Cardiac muscle cell (in vitro differentiated cells and primary cell): Measurements from ENCODE around the gene POSTN. TPM values are rescaled to one million over a fixed set of nuclear protein-coding genes. Genes with fewer than 3 reads are reported as not detected.

ENCODE experiments used
- DNase-seq, 2 donors: peaks; one replicate each; pipeline versions ENCODE4 v3.0.0 to v3.0.0-alpha.2; 2010 to 2017; ENCODE audit warnings: low read depth in 1 of 2, low spot score in 1 of 2
- H3K27ac ChIP-seq: fragments of 200-600 bp; sonication (generic); 2 replicates; pipeline ENCODE4 v1.5.1; 2016
- H3K27me3 ChIP-seq: fragments of 200-600 bp; sonication (generic); 2 replicates; pipeline ENCODE4 v1.6.0; 2016; ENCODE audit warnings: control low read depth
- H3K36me3 ChIP-seq: fragments of 200-600 bp; sonication (generic); 2 replicates; pipeline ENCODE4 v1.5.1; 2016; ENCODE audit warnings: control low read depth
- H3K4me1 ChIP-seq: fragments of 200-600 bp; sonication (generic); 2 replicates; pipeline ENCODE4 v1.8.1; 2017; ENCODE audit warnings: low read depth, mild to moderate bottlenecking, mixed run types
- H3K4me3 ChIP-seq: fragments of 200-600 bp; sonication (generic); 2 replicates; pipeline ENCODE4 v1.5.1; 2016; ENCODE audit warnings: mild to moderate bottlenecking
- H3K9me3 ChIP-seq: fragments of 200-600 bp; sonication (generic); 2 replicates; pipeline ENCODE4 v1.5.1; 2017; ENCODE audit warnings: low read depth, mild to moderate bottlenecking, control low read depth
- CTCF ChIP-seq: IDR thresholded peaks from 2 replicates; pipeline ENCODE4 v1.5.1; 2012; ENCODE audit warnings: low read depth, mild to moderate bottlenecking, low read length
- polyA plus RNA-seq: library from polyadenylated mRNA; unstranded; fragments of >200 nt; fragmentation: Nextera tagmentation; extraction: Ambion mirVana; gene quantifications from 2 replicates; pipeline ENCODE4 v1.2.1, GENCODE V29; 2016
- total RNA-seq: library from RNA; depleted of rRNA; stranded (reverse); fragments of >200 nt; gene quantifications from 2 replicates; pipeline ENCODE4 v1.2.3, GENCODE V29; 2016

The POSTN gene
- total and polyA plus RNA-seq, 2 experiments from 2014 or later: 4.0 to 5.1 TPM

DNA sequence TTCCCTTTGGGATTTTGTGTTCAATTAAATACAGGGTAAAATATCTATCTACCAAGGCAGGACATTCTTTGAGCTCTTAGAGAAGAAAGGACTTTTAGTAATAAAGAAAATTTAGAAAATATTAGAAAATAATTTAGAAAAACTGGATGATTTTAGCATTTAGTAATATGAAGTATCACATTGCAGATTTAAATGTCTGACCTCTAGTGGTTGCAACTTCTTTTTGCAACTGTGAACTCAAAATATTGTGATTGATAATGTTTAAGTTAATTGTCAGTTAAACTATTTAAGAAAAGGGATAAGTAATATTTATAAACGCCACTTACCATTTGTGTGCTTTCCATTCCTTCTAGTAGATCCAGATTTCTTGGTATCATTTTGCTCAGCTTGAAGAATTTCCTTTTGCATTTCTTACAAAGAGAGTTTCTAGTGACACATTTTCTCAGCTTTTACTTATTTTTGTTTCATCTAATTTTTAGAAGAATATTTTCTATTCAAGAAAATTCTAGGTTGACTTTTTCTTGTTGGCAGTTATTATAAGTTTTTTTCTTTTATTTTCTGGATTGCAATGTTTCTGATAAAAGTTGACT lies 10.3 kb upstream of the POSTN start:
- H3K4me1 ChIP-seq: no peaks in the 10 kb centered on the region
- no peak overlapping the region for H3K27ac ChIP-seq
- TF ChIP-seq CTCF: peak; percentile 48
- H3K36me3 ChIP-seq: no peaks in the 10 kb centered on the region
- H3K9me3 ChIP-seq: no peaks in the 10 kb centered on the region
- no peak overlapping the region for H3K4me3 ChIP-seq
- H3K27me3 ChIP-seq: no peaks in the 10 kb centered on the region
- no peak for DNase-seq

- peak; percentile 16 to 51 for DNase-seq
- no peaks in the 10 kb centered on the region for H3K27me3 ChIP-seq
- H3K4me1 ChIP-seq: no peaks in the 10 kb centered on the region
- peak; percentile 55 for TF ChIP-seq CTCF
- H3K9me3 ChIP-seq: no peaks in the 10 kb centered on the region
- no peaks in the 10 kb centered on the region for H3K36me3 ChIP-seq
- no peak overlapping the region for H3K27ac ChIP-seq
- H3K4me3 ChIP-seq: no peak overlapping the region
These were observed 4.3 kb upstream of the POSTN start for GRCh38 chr13:37602733-37603381.

DNA sequence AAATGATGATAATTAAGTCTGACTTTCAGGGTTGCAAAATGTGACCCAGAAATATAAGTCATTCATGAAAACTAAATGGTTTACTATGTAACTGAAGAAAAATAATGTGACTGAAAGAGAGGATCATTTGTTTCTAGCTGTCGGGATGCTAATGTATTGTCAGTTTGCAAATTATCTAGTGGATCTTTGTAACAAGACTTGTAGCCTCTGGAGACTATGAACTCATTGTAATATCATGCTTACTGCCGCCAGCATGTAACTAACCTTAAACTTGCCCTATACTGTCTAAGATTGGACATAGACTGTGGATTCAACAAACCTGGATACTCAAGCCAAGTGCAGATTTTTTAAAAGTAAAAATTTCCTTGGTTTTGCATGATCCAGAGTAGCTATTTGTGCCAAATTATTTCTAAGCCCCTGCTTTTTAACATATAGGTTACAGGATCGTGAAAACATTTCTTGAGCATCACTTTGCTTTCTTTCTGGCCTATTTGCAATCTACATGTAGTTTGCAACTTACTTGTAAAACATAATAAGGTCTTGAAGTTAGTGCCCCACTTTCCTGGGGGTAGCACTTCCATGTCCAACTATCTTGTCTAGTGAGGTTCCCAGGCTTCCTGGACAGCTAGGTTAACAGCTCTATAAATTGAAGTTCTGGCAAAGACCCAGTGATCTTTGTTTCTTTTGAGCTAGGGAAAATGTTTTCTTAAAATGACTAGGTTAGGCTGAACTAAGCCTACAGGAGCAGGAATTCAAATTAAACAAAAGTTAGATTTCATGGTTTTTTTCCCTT lies 3.3 kb upstream of the POSTN start:
- no peaks in the 10 kb centered on the region for H3K9me3 ChIP-seq
- no peak overlapping the region for H3K27ac ChIP-seq
- H3K27me3 ChIP-seq: no peaks in the 10 kb centered on the region
- H3K36me3 ChIP-seq: no peaks in the 10 kb centered on the region
- no peak for TF ChIP-seq CTCF
- no peak for DNase-seq
- H3K4me1 ChIP-seq: no peaks in the 10 kb centered on the region
- no peak overlapping the region for H3K4me3 ChIP-seq

DNA sequence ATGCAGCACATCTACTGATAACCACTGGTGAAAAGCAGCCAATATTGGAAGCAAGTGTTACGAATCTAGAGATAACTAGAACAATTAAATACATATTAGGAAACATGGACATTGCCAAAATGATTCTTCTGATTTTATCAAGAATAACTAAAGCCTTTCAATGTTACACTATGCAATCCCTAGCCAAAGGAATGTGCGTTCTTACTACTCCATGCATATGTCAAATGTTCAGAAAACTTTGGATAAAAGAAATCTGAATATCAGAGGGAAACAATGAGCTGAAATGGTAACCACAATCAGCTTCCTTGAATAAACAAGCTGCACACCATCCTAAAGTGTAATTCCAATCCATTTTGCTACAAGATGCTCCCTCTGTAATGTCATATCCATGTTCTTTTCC lies 951 bp upstream of the POSTN start:
- Histone ChIP-seq H3K4me3 (no peak overlapping the region), H3K27ac (no peak overlapping the region)
- TF ChIP-seq CTCF: no peak

DNA sequence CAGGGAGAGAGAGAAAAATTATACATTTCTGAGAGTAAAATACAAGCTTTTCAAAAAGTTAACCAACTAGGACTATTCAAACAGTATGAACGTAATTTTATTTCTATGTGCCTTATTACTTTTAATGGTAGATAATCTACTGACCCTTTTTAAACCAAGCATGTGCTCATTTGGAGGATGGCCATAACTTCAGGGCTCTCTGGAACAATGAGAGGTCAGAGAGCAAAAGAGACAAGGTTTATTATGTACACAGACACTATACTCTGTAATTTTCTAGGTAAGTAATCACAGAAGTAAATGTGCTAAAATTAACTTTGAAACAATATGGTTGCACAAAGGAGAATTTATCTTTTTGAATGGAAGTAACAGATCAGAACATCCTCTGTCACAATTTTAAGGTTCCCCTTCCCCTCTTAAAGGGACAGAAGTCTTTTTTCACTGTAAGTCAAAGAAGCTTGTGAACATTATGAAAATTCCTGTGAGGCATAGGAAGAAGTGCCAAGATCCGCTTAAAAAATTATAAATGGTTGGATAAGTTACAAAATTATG lies 1.0 kb downstream of the POSTN start:
- Histone ChIP-seq H3K4me3 (no peak overlapping the region), H3K36me3 (no peaks in the 10 kb centered on the region), H3K27ac (no peak overlapping the region), H3K27me3 (no peaks in the 10 kb centered on the region), H3K4me1 (no peaks in the 10 kb centered on the region), H3K9me3 (no peaks in the 10 kb centered on the region)
- TF ChIP-seq CTCF: no peak
- peak in 1 of 2 donors; percentile 41 for DNase-seq

More for the DNA sequence above, 951 bp upstream of the POSTN start:
- DNase-seq: peak in 1 of 2 donors; percentile 56
- no peaks in the 10 kb centered on the region for H3K4me1 ChIP-seq
- no peaks in the 10 kb centered on the region for H3K27me3 ChIP-seq
- no peaks in the 10 kb centered on the region for H3K9me3 ChIP-seq
- no peaks in the 10 kb centered on the region for H3K36me3 ChIP-seq
